Tibial nerve (tissue), 4 donors: ENCODE data around the gene IAPP. TPM values are rescaled to one million over a fixed set of nuclear protein-coding genes. Genes with fewer than 3 reads are reported as not detected.

ENCODE experiments used
- DNase-seq, 2 donors: peaks; one replicate each; pipeline ENCODE4 v3.0.0-alpha.2; 2019; ENCODE audit warnings: low spot score in 2 of 2
- H3K27ac ChIP-seq, 4 donors: fragments of 200-600 bp; sonication (generic) in 3 of 4; one replicate each; pipeline ENCODE4 v1.5.1; 2017 to 2019; ENCODE audit warnings: mild to moderate bottlenecking in 1 of 4
- H3K27me3 ChIP-seq, 2 donors: fragments of 200-600 bp; sonication (generic) in 1 of 2; one replicate each; pipeline versions ENCODE4 v1.5.1 to v1.6.0; 2017 to 2019
- H3K36me3 ChIP-seq, 3 donors: fragments of 200-600 bp; sonication (generic); one replicate each; pipeline ENCODE4 v1.5.1; 2018 to 2019
- H3K4me1 ChIP-seq, 4 donors: fragments of 200-600 bp; sonication (generic) in 3 of 4; one replicate each; pipeline ENCODE4 v1.5.1; 2017 to 2019
- H3K4me3 ChIP-seq, 4 donors: fragments of 200-600 bp; sonication (generic) in 3 of 4; one replicate each; pipeline ENCODE4 v1.5.1; 2017 to 2019; ENCODE audit warnings: mild to moderate bottlenecking in 1 of 4, moderate library complexity in 1 of 4
- H3K9me3 ChIP-seq, 4 donors: fragments of 200-600 bp; sonication (generic) in 3 of 4; one replicate each; pipeline ENCODE4 v1.5.1; 2017 to 2019
- EP300 ChIP-seq, 2 donors: sonication (generic); formaldehyde crosslinking; IDR thresholded peaks; one replicate each; pipeline ENCODE4 v1.6.1; 2017; ENCODE audit warnings: antibody characterized with exemption in 2 of 2, mild to moderate bottlenecking in 1 of 2
- POLR2A ChIP-seq, 2 donors: fragments of 450-650 bp; IDR thresholded peaks; one replicate each; pipeline ENCODE4 v1.6.1; 2017; ENCODE audit warnings: antibody characterized with exemption in 2 of 2, mild to moderate bottlenecking in 2 of 2, moderate library complexity in 2 of 2
- WGBS, 2 donors: methylation state at CpG; one replicate each; pipeline ENCODE4 v1.1.5; 2018; 5-methylcytosine and 5-hydroxymethylcytosine counted together
- total RNA-seq, 4 donors: library from RNA; depleted of rRNA; stranded (reverse); fragments of >200 nt; gene quantifications; one replicate each; pipeline ENCODE4 v1.1.0, GENCODE V29; 2016
- TF ChIP-seq, protein P1 (sequence below), 5 experiments: fragments of 200-600 bp in 3 of 5; fragments of 450-650 bp in 2 of 5; sonication (generic) in 3 of 5; IDR thresholded peaks; one replicate each; pipeline ENCODE4 v1.5.1; 2016 to 2019; ENCODE audit warnings: antibody characterized with exemption in 5 of 5, mild to moderate bottlenecking in 3 of 5, moderate library complexity in 2 of 5

The IAPP gene
- total RNA-seq, 4 donors from 2014 or later = not detected

DNA sequence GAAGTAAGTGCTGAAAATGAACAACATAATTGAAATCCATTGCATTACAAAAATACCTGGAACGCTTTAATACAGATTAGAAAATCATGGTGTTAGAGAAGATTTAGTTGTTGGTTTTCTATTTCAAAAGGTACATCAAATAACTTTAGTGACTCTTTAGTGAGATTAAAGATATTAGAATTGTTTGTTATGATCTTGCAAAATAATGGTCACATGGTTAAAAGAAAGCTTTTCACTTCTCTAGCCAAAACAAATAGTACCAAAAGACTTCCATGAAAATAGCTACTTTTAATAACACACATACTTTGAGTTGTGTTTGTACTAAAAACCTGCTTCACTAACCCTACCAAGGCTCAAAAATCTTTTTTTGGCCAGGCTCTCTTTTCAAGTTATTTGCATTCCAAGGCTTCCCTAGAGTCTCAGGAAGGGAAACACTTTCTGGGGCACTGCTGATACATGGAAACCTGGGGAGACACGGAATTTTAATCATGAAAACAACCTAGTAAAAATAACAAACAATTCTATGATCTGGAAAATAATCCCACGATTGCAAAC, 37.9 kb upstream of the IAPP start, which contains the start of gene SLCO1A2:
SLCO1A2 (minus strand) TSS at position 147 of the 555 bp plus-strand sequence. CDS start 270 bp downstream, outside the sequence.
- Histone ChIP-seq H3K36me3 (no peaks in the 10 kb centered on the region), H3K9me3 (peaks cover 0 to 12% (median 0%) of the 10 kb centered on the region in 4 donors), H3K4me1 (peaks cover 0 to 12% (median 0%) of the 10 kb centered on the region in 4 donors), H3K27ac (peak within 1 kb of the TSS in 1 of 4 donors; percentile 10), H3K27me3 (no peaks in the 10 kb centered on the region), H3K4me3 (no peak within 1 kb of the TSS)
- TF ChIP-seq POLR2A (IDR thresholded peaks at IDR 0.05) (no peak), EP300 (IDR thresholded peaks at IDR 0.05) (no peak)
- TF ChIP-seq, protein P1, sequence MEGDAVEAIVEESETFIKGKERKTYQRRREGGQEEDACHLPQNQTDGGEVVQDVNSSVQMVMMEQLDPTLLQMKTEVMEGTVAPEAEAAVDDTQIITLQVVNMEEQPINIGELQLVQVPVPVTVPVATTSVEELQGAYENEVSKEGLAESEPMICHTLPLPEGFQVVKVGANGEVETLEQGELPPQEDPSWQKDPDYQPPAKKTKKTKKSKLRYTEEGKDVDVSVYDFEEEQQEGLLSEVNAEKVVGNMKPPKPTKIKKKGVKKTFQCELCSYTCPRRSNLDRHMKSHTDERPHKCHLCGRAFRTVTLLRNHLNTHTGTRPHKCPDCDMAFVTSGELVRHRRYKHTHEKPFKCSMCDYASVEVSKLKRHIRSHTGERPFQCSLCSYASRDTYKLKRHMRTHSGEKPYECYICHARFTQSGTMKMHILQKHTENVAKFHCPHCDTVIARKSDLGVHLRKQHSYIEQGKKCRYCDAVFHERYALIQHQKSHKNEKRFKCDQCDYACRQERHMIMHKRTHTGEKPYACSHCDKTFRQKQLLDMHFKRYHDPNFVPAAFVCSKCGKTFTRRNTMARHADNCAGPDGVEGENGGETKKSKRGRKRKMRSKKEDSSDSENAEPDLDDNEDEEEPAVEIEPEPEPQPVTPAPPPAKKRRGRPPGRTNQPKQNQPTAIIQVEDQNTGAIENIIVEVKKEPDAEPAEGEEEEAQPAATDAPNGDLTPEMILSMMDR (IDR thresholded peaks at IDR 0.05) = no peak
- DNase-seq = no peak
- 50 to 62% methylated on average over 3 of the region's 3 CpGs for WGBS, 2 donors

DNA sequence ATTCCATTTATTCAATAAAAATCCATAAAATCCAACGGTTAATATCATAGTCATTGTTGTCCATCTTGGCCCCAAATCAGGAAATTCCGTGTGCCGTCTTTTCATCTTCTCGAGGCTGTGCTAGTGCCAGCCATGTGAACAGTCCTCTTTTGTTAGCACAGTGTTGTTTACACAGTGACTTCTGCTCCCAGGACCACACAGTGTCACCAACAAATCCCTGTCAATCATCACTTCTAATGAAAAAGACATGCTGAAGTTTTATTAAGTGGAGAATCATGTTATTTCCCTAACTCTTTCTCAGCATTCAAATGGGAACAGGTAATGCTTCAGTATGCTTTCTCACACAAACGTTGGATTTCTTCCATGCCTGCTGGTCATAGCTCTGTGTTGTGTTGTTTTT, 36.0 kb upstream of the IAPP start:
- TF ChIP-seq EP300 (IDR thresholded peaks at IDR 0.05) = no peak
- TF ChIP-seq POLR2A (IDR thresholded peaks at IDR 0.05) = no peak
- TF ChIP-seq, protein P1 (IDR thresholded peaks at IDR 0.05) = no peak
- WGBS, 2 donors = 33 to 34% methylated on average over 5 of the region's 5 CpGs
- peaks cover 0 to 12% (median 0%) of the 10 kb centered on the region in 4 donors for H3K4me1 ChIP-seq
- peaks cover 0 to under 1% (median 0%) of the 10 kb centered on the region in 4 donors for H3K9me3 ChIP-seq
- no peak for DNase-seq
- H3K27ac ChIP-seq = no peak overlapping the region
- no peaks in the 10 kb centered on the region for H3K36me3 ChIP-seq
- no peak overlapping the region for H3K4me3 ChIP-seq
- H3K27me3 ChIP-seq = no peaks in the 10 kb centered on the region

DNA sequence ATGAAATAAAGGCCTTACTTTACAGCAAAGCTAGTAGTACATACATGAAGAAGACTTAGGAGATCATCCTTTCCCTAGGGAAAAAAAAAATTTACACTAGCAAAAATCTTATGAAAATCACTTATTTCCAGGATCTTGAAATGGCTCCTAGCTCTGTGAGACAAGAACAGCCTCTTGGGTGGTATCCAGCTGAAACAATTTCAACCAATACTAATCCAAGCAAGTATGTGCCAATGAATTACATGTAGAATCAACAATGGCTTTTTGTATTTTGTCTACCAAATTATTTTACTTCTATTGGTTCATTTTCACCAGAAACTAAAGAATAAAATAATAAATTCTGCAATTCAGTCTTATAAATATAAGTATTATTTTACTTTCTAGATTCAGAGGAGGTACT, 35.2 kb upstream of the IAPP start:
- H3K27ac ChIP-seq = no peak overlapping the region
- DNase-seq = no peak
- TF ChIP-seq, protein P1 (IDR thresholded peaks at IDR 0.05) = no peak
- no peak for TF ChIP-seq EP300 (IDR thresholded peaks at IDR 0.05)
- no peak for TF ChIP-seq POLR2A (IDR thresholded peaks at IDR 0.05)
- peaks cover 0 to 12% (median 0%) of the 10 kb centered on the region in 4 donors for H3K4me1 ChIP-seq
- no peaks in the 10 kb centered on the region for H3K9me3 ChIP-seq
- H3K4me3 ChIP-seq = no peak overlapping the region
- H3K36me3 ChIP-seq = no peaks in the 10 kb centered on the region
- no peaks in the 10 kb centered on the region for H3K27me3 ChIP-seq

DNA sequence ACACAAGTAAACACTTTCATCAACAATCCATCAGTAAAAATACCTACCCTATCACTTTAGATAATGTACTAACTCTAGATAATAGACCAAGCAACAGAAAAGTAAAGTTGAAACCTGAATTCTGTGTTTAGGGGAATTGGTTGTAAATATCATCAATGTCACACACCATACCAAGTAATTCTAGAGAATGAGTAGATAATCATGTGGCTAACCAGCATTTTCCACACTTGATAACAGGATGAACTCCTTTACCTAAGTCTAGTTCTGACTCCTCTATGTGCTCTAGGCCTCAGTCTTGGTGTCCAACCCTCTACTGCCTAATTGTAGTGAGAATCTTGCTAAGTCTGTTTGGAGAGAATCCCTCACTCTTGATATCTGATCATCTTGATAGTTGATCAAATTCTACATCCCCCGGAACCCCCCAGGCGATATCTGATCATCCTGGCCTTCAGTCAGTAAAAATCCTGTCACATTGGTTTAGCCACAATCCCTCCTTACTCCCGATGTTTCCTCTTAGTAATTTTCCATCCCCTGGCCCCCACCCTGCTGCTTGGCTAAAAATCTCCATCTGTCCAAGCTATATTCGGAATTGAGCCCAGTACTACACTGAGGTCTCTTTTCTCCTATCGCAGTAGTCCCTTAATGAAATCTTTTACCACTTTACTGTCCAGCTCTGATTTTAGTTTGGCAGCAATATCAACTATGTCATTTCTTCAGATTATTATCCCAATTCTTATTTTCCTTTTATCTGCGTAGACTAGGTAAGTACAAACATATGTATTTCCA, 34.5 kb upstream of the IAPP start:
- no peak for DNase-seq
- WGBS, 2 donors = 88 to 91% methylated on average over 6 of the region's 6 CpGs
- H3K27me3 ChIP-seq = no peaks in the 10 kb centered on the region
- no peaks in the 10 kb centered on the region for H3K9me3 ChIP-seq
- TF ChIP-seq EP300 (IDR thresholded peaks at IDR 0.05) = no peak
- TF ChIP-seq, protein P1 (IDR thresholded peaks at IDR 0.05) = no peak
- no peak for TF ChIP-seq POLR2A (IDR thresholded peaks at IDR 0.05)
- H3K27ac ChIP-seq = no peak overlapping the region
- H3K4me3 ChIP-seq = no peak overlapping the region
- no peaks in the 10 kb centered on the region for H3K36me3 ChIP-seq
- H3K4me1 ChIP-seq = peaks cover 0 to 12% (median 0%) of the 10 kb centered on the region in 4 donors

DNA sequence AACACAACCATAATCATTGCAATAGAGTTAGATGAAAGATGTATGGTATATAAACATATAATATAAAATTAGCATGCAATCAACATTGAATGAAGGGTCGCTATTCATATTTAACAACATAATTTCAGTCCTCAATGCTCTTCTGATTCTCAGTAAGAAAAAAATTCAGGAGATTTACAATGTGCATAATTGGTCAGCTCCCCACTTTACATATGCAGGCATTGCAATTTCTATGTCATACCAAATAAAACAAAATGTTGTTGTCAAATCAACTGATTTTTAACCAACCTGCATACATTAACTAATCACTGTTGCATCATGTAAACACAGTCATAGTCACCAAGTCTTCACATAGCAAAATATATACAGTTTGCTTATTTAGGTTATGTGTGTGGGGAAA, 32.8 kb upstream of the IAPP start:
- WGBS, 2 donors = 84 to 91% methylated on average over 1 of the region's 1 CpG
- Histone ChIP-seq H3K27ac (no peak overlapping the region), H3K27me3 (no peaks in the 10 kb centered on the region), H3K9me3 (no peaks in the 10 kb centered on the region), H3K36me3 (no peaks in the 10 kb centered on the region), H3K4me3 (no peak overlapping the region), H3K4me1 (peaks cover 0 to 12% (median 0%) of the 10 kb centered on the region in 4 donors)
- DNase-seq = no peak
- TF ChIP-seq EP300 (IDR thresholded peaks at IDR 0.05) = no peak
- TF ChIP-seq, protein P1 (IDR thresholded peaks at IDR 0.05) = no peak
- TF ChIP-seq POLR2A (IDR thresholded peaks at IDR 0.05) = no peak
